ENCODE results near the gene PMPCA. TPM values are rescaled to one million over a fixed set of nuclear protein-coding genes. Genes with fewer than 3 reads are reported as not detected.

Gene PMPCA
- total RNA-seq, 1 experiment from 2014 or later: 94.5 TPM

DNA sequence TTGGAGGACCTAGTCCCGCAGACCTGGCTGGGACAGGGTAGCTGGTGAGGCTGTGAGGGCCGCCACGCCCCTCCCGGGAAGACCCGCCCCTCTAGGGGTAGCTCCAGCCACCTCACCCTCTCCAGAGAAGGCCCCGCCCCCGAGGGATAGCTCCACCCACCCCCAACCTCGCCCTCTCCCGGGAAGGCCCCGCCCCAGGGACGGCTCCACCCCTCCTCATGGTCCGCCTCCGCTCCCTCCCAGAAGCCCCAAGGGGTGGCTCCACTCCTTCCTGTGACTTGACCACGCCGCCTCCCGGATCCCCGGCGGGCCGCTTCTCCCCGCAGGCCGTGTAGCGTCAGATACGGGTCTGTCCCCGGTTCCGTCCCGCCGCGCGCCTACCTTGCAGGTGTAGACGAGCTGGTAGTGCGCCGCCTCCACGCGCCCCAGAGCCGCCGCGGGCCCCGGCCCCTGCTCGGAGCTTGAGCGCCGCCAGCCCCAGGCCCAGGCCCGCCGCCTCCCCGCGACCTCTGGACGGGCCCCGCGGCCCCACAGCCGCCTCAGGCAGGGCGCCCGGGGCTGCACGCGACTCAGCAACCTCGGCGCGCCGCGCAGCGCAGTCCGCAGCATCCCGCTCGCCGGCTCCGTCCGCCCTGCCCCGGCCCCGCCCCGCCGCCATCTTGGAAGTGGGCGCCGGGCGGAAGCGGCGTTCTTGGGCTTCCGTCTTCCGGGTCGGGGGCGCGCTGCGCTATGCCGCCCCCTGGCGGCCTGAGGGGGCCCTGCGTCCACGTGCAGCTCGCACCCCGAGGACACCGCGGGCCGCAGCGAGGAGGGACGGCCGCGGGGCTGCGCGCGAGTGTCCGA lies 47.1 kb upstream of the PMPCA start, which contains the start of gene DNLZ:
Gene DNLZ, minus strand, starts transcription at position 639 of the 843 bp plus-strand sequence. Its CDS starts 30 bp downstream, at position 609.
- Histone ChIP-seq H2BK15ac (ENCODE audit: low read depth, low read length) (no peak within 1 kb of the TSS), H2BK20ac (ENCODE audit: low read depth, low read length, poor library complexity, severe bottlenecking) (no peak within 1 kb of the TSS), H4K91ac (ENCODE audit: insufficient read length, low read depth, low read length) (no peak within 1 kb of the TSS), H3K79me1 (ENCODE audit: insufficient read depth, low read depth, low read length, poor library complexity, severe bottlenecking) (no peaks in the 10 kb centered on the region), H3K14ac (ENCODE audit: insufficient read depth, low read length) (peak within 1 kb of the TSS; percentile 77), H2BK120ac (ENCODE audit: low read depth, low read length, poor library complexity, severe bottlenecking) (no peak within 1 kb of the TSS), H2BK12ac (ENCODE audit: insufficient read length, low read depth, low read length) (no peak within 1 kb of the TSS), H2BK5ac (ENCODE audit: insufficient read length, low read length) (no peak within 1 kb of the TSS), H3T11ph (ENCODE audit: low read length) (no peak within 1 kb of the TSS), H4K5ac (ENCODE audit: insufficient read length, low read depth, low read length) (no peak within 1 kb of the TSS), H3K27ac (ENCODE audit: insufficient read length, low read depth, low read length) (no peak within 1 kb of the TSS), H3K4ac (ENCODE audit: low read depth, low read length) (no peak within 1 kb of the TSS), H4K8ac (replicated peaks; ENCODE audit: insufficient read length, low read depth, low read length) (no peak within 1 kb of the TSS), H2AK5ac (ENCODE audit: insufficient read length, low read length) (no peak within 1 kb of the TSS), H2AFZ (ENCODE audit: low read length) (no peak within 1 kb of the TSS), H3K9me3 (ENCODE audit: control insufficient read depth, low read depth, low read length) (no peaks in the 10 kb centered on the region), H3K56ac (ENCODE audit: insufficient read length, low read depth, low read length) (no peak within 1 kb of the TSS), H3K4me2 (ENCODE audit: insufficient read depth, insufficient read length, low read length) (peak within 1 kb of the TSS; percentile 5), H3K23me2 (ENCODE audit: insufficient read length, low read depth, low read length, poor library complexity, severe bottlenecking) (no peaks in the 10 kb centered on the region), H3K23ac (ENCODE audit: insufficient read length, low read depth, low read length) (no peak within 1 kb of the TSS), H3K27me3 (ENCODE audit: insufficient read depth, low read length) (no peaks in the 10 kb centered on the region), H4K20me1 (ENCODE audit: control insufficient read depth, insufficient read depth, insufficient read length) (no peaks in the 10 kb centered on the region), H3K79me2 (ENCODE audit: insufficient read depth, low read length) (no peaks in the 10 kb centered on the region), H3K4me1 (ENCODE audit: insufficient read depth, low read length) (no peaks in the 10 kb centered on the region), H3K18ac (ENCODE audit: insufficient read length, low read depth, low read length) (peak within 1 kb of the TSS; percentile 52), H3K9ac (ENCODE audit: extremely low read depth, insufficient read length, low read length) (peak within 1 kb of the TSS; percentile 60)
- H3K4me1 Mint-ChIP-seq: peaks cover 3 to 5% of the 10 kb centered on the region in 2 experiments; a peak in 1 of 4 replicates
- H3K9me3 Mint-ChIP-seq: no peaks in the 10 kb centered on the region
- TF ChIP-seq CTCF (conservative IDR thresholded peaks at IDR 0.05): peak; percentile 99
- H3K36me3 Mint-ChIP-seq (ENCODE audit: insufficient read depth in 1 of 3, low read depth in 3 of 3): peaks cover 0 to 10% (median 0%) of the 10 kb centered on the region in 3 experiments; a peak in 3 of 7 replicates
- peak; percentile 98 for DNase-seq
- H3K4me3 Mint-ChIP-seq: peak within 1 kb of the TSS; percentile 82 to 87
- peak within 1 kb of the TSS in 2 of 3 experiments; percentile 35 to 89; a peak in 3 of 7 replicates for H3K27ac Mint-ChIP-seq
- no CpG with 5 or more reads among the region's 97 CpGs for WGBS (ENCODE audit: extremely low coverage, insufficient read length, low lambda C conversion rate)
- H3K27me3 Mint-ChIP-seq (ENCODE audit: low read depth): peaks cover 1% of the 10 kb centered on the region; the same call in 1 of the 2 replicates
